Stomach smooth muscle (tissue), 2 donors: ENCODE data around the gene INF2.
"Not testable (repeated sequence)": the region's sequence is repeated elsewhere in the genome, so short reads cannot be mapped to it uniquely, and the experiment has no call there.

ENCODE experiments used
- H3K27ac ChIP-seq: one replicate; pipeline ENCODE4 v1.7.0; 2013; ENCODE audit warnings: mild to moderate bottlenecking, low read length, inconsistent platforms
- H3K27me3 ChIP-seq, 2 donors: one replicate each; pipeline ENCODE4 v1.7.0; 2013; ENCODE audit warnings: low read length in 2 of 2; ENCODE audit not compliant: insufficient read depth in 2 of 2, control insufficient read depth in 1 of 2
- H3K36me3 ChIP-seq, 2 donors: one replicate each; pipeline ENCODE4 v1.7.0; 2013; ENCODE audit warnings: low read length in 2 of 2; ENCODE audit not compliant: control insufficient read depth in 2 of 2, insufficient read depth in 2 of 2
- H3K4me1 ChIP-seq: one replicate; pipeline ENCODE4 v1.7.0; 2013; ENCODE audit warnings: low read length; ENCODE audit not compliant: control insufficient read depth, insufficient read depth
- H3K4me3 ChIP-seq, 2 donors: one replicate each; pipeline ENCODE4 v1.7.0; 2013; ENCODE audit warnings: low read length in 2 of 2
- H3K9ac ChIP-seq, 2 donors: one replicate each; pipeline ENCODE4 v1.7.0; 2013; ENCODE audit warnings: low read length in 2 of 2, mild to moderate bottlenecking in 1 of 2
- H3K9me3 ChIP-seq, 2 donors: one replicate each; pipeline ENCODE4 v1.7.0; 2013; ENCODE audit warnings: low read length in 2 of 2; ENCODE audit not compliant: control insufficient read depth in 2 of 2
- donor health status: healthy.
- donor health status: Pancreatic carcinoma.

Gene INF2

GRCh38 chr14:104750753-104751057 is 61.3 kb downstream of the INF2 start:
- not testable (repeated sequence) for H3K36me3 ChIP-seq, H3K9ac ChIP-seq, H3K9me3 ChIP-seq, H3K4me3 ChIP-seq, H3K27me3 ChIP-seq, H3K27ac ChIP-seq
- peaks cover 55% of the 10 kb centered on the region for H3K4me1 ChIP-seq

- peak overlapping the region; percentile 58 to 68 for H3K9ac ChIP-seq
- no peaks in the 10 kb centered on the region for H3K27me3 ChIP-seq
- H3K4me1 ChIP-seq: peaks cover 45% of the 10 kb centered on the region
- H3K36me3 ChIP-seq: peaks cover 15 to 16% of the 10 kb centered on the region in 2 donors
- peak overlapping the region; percentile 66 for H3K27ac ChIP-seq
- peak overlapping the region; percentile 69 to 94 for H3K4me3 ChIP-seq
- no peaks in the 10 kb centered on the region for H3K9me3 ChIP-seq
These were observed 62.4 kb downstream of the INF2 start for GRCh38 chr14:104751539-104752422.

GRCh38 chr14:104752423-104752734 is 63.0 kb downstream of the INF2 start:
- Histone ChIP-seq H3K9me3 (no peaks in the 10 kb centered on the region), H3K27ac (peak overlapping the region; percentile 66), H3K9ac (peak overlapping the region; percentile 58 to 68), H3K27me3 (no peaks in the 10 kb centered on the region), H3K36me3 (peaks cover 20 to 21% of the 10 kb centered on the region in 2 donors), H3K4me3 (peak overlapping the region; percentile 69 to 94), H3K4me1 (peaks cover 43% of the 10 kb centered on the region)

GRCh38 chr14:104752735-104753527 is 63.5 kb downstream of the INF2 start, which contains the start of gene SIVA1:
SIVA1 (plus strand) TSS chr14:104753147; CDS start chr14:104753202, 55 bp downstream.
- Histone ChIP-seq H3K27me3 (no peaks in the 10 kb centered on the region), H3K9me3 (no peaks in the 10 kb centered on the region), H3K4me3 (peak within 1 kb of the TSS; percentile 69 to 94), H3K36me3 (peaks cover 25 to 26% of the 10 kb centered on the region in 2 donors), H3K27ac (peak within 1 kb of the TSS; percentile 80), H3K4me1 (peaks cover 38% of the 10 kb centered on the region), H3K9ac (peak within 1 kb of the TSS; percentile 84 to 92)

GRCh38 chr14:104753528-104754212 is 64.3 kb downstream of the INF2 start:
- peaks cover 26 to 28% of the 10 kb centered on the region in 2 donors for H3K36me3 ChIP-seq
- H3K9me3 ChIP-seq: no peaks in the 10 kb centered on the region
- H3K4me1 ChIP-seq: peaks cover 38% of the 10 kb centered on the region
- peak overlapping the region; percentile 80 for H3K27ac ChIP-seq
- H3K4me3 ChIP-seq: peak overlapping the region; percentile 55 to 94
- peak overlapping the region; percentile 84 to 92 for H3K9ac ChIP-seq
- no peaks in the 10 kb centered on the region for H3K27me3 ChIP-seq

- H3K27ac ChIP-seq: no peak overlapping the region
- H3K36me3 ChIP-seq: peaks cover 29 to 35% of the 10 kb centered on the region in 2 donors
These were observed 64.9 kb downstream of the INF2 start for GRCh38 chr14:104754213-104754851.

GRCh38 chr14:104755621-104756020 is 66.2 kb downstream of the INF2 start:
- no peak overlapping the region for H3K4me3 ChIP-seq
- no peak overlapping the region for H3K27ac ChIP-seq
- peaks cover 31 to 42% of the 10 kb centered on the region in 2 donors for H3K36me3 ChIP-seq
- H3K27me3 ChIP-seq: no peaks in the 10 kb centered on the region
- H3K9ac ChIP-seq: no peak overlapping the region
- H3K9me3 ChIP-seq: no peaks in the 10 kb centered on the region
- peaks cover 27% of the 10 kb centered on the region for H3K4me1 ChIP-seq

More at GRCh38 chr14:104754213-104754851, 64.9 kb downstream of the INF2 start:
- Histone ChIP-seq H3K9ac (peak overlapping the region; percentile 84 to 92), H3K27me3 (no peaks in the 10 kb centered on the region), H3K4me3 (peak overlapping the region; percentile 55 to 94), H3K9me3 (no peaks in the 10 kb centered on the region), H3K4me1 (peaks cover 36% of the 10 kb centered on the region)

GRCh38 chr14:104756477-104757237 is 67.2 kb downstream of the INF2 start:
- peaks cover 27% of the 10 kb centered on the region for H3K4me1 ChIP-seq
- peaks cover 31 to 46% of the 10 kb centered on the region in 2 donors for H3K36me3 ChIP-seq
- H3K27me3 ChIP-seq: no peaks in the 10 kb centered on the region
- H3K4me3 ChIP-seq: no peak overlapping the region
- no peaks in the 10 kb centered on the region for H3K9me3 ChIP-seq
- H3K9ac ChIP-seq: no peak overlapping the region
- H3K27ac ChIP-seq: no peak overlapping the region

- H3K9me3 ChIP-seq: no peaks in the 10 kb centered on the region
- H3K36me3 ChIP-seq: peaks cover 31 to 46% of the 10 kb centered on the region in 2 donors
- no peak overlapping the region for H3K4me3 ChIP-seq
- peaks cover 22% of the 10 kb centered on the region for H3K4me1 ChIP-seq
- H3K27ac ChIP-seq: no peak overlapping the region
- no peak overlapping the region for H3K9ac ChIP-seq
- no peaks in the 10 kb centered on the region for H3K27me3 ChIP-seq
These were observed 67.8 kb downstream of the INF2 start for GRCh38 chr14:104757238-104757585.
